PC-9 (cell line): Measurements from ENCODE around the gene BCR. TPM values are rescaled to one million over a fixed set of nuclear protein-coding genes. Genes with fewer than 3 reads are reported as not detected.

Experiments
- BruUV-seq: library from RNA; stranded (reverse); fragments of 400-500 nt; replicated peaks from 2 replicates; lab custom pipeline; 2021; lab: Mats Ljungman, UMichigan
- CTCF ChIA-PET: fragments of 300-600 bp; sonication (Branson Sonifier 250); formaldehyde crosslinking; loops from one replicate; lab custom pipeline; 2022; ENCODE audit warnings: antibody characterized with exemption; lab: Charles Lee
- POLR2A ChIA-PET: fragments of 300-600 bp; sonication (Branson Sonifier 250); formaldehyde crosslinking; loops from one replicate; lab custom pipeline; 2022; ENCODE audit warnings: antibody characterized with exemption; ENCODE audit not compliant: unreplicated experiment; lab: Charles Lee
- DNase-seq, 2 experiments: peaks; one replicate each; pipeline versions ENCODE4 v3.0.0 to v3.0.0-alpha.2; 2015 to 2022; ENCODE audit warnings: mixed read lengths in 1 of 2
- H2AFZ ChIP-seq: fragments of 200-600 bp; sonication (generic); 2 replicates; pipeline ENCODE4 v1.8.1; 2017; ENCODE audit warnings: antibody characterized with exemption
- H3F3A ChIP-seq: fragments of 200-600 bp; sonication (generic); 2 replicates; pipeline ENCODE4 v1.8.1; 2017; ENCODE audit warnings: antibody characterized with exemption, mild to moderate bottlenecking, low read depth; ENCODE audit not compliant: insufficient read depth
- H3K27ac ChIP-seq: fragments of 200-600 bp; sonication (generic); 2 replicates; pipeline ENCODE4 v1.6.1; 2016; ENCODE audit warnings: mixed run types
- H3K27me3 ChIP-seq: fragments of 200-600 bp; sonication (generic); 2 replicates; pipeline ENCODE4 v1.6.1; 2016; ENCODE audit warnings: low read depth, mixed run types; ENCODE audit not compliant: insufficient read depth
- H3K36me3 ChIP-seq: fragments of 200-600 bp; sonication (generic); 2 replicates; pipeline ENCODE4 v1.6.1; 2016; ENCODE audit warnings: low read depth, mixed run types
- H3K4me1 ChIP-seq: fragments of 200-600 bp; sonication (generic); replicated peaks from 2 replicates; pipeline ENCODE4 v1.6.1; 2016; ENCODE audit warnings: mixed run types; ENCODE audit not compliant: insufficient read depth
- H3K4me2 ChIP-seq: fragments of 200-600 bp; sonication (generic); 2 replicates; pipeline ENCODE4 v1.6.1; 2017; ENCODE audit warnings: mixed run types
- H3K4me3 ChIP-seq: fragments of 200-600 bp; sonication (generic); 2 replicates; pipeline ENCODE4 v1.6.1; 2016; ENCODE audit warnings: mixed run types
- H3K79me2 ChIP-seq: fragments of 200-600 bp; sonication (generic); 2 replicates; pipeline ENCODE4 v1.6.1; 2017; ENCODE audit warnings: low read depth, mixed run types
- H3K9me2 ChIP-seq: fragments of 200-600 bp; sonication (generic); 2 replicates; pipeline ENCODE4 v1.8.1; 2017; ENCODE audit warnings: mild to moderate bottlenecking; ENCODE audit not compliant: insufficient read depth
- H3K9me3 ChIP-seq: fragments of 200-600 bp; sonication (generic); 2 replicates; pipeline ENCODE4 v1.8.1; 2016; ENCODE audit warnings: low read depth; ENCODE audit not compliant: insufficient read depth
- H4K20me1 ChIP-seq: fragments of 200-600 bp; sonication (generic); 2 replicates; pipeline ENCODE4 v1.8.1; 2017; ENCODE audit not compliant: insufficient read depth
- EZH2 ChIP-seq: fragments of 200-600 bp; sonication (generic); IDR thresholded peaks from 2 replicates; pipeline ENCODE4 v1.8.0; 2017; ENCODE audit warnings: antibody characterized with exemption, low read depth
- intact Hi-C: fragments of 100-400 bp; cut with micrococcal nuclease; formaldehyde crosslinking; loops from one replicate; pipeline ENCODE4 v1.10.0; 2022; ENCODE audit not compliant: unreplicated experiment
- total RNA-seq: library from RNA; stranded (reverse); gene quantifications from 2 replicates; pipeline ENCODE4 v1.2.3, GENCODE V29; 2021
- TF ChIP-seq, protein P1 (sequence below): fragments of 200-600 bp; sonication (generic); conservative IDR thresholded peaks from 2 replicates; pipeline ENCODE4 v1.6.1; 2017; ENCODE audit warnings: mixed run types, antibody characterized with exemption, mild to moderate bottlenecking, moderate library complexity

The BCR gene
- total RNA-seq, 1 experiment from 2014 or later, result 47.8 TPM

DNA sequence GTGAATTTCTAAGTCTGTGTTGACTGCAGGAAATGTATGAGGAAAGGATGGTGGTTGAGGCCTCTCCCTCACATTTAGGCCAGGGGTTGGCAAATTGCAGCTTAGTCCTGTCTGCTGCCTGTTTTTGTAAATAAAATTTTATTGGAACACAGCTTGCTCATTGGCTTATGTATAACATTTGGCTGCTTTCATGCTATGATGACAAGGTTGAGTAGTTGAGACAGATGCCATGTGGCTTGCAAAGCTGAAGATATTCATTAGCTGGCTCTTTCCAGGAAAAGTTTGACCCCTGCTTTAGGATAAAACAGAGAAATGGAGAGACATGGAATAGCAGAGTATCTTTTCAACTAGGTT, 46.2 kb downstream of the BCR start:
- H3K79me2 ChIP-seq, result peaks cover 87% of the 10 kb centered on the region
- peak overlapping the region; percentile 39; the same call in 1 of the 2 replicates for H3K4me3 ChIP-seq
- H3F3A ChIP-seq, result peaks cover 35% of the 10 kb centered on the region
- H3K9me3 ChIP-seq, result peaks cover 8% of the 10 kb centered on the region; the same call in 1 of the 2 replicates
- H3K9me2 ChIP-seq, result no peaks in the 10 kb centered on the region
- TF ChIP-seq EZH2, result no peak
- TF ChIP-seq, protein P1, sequence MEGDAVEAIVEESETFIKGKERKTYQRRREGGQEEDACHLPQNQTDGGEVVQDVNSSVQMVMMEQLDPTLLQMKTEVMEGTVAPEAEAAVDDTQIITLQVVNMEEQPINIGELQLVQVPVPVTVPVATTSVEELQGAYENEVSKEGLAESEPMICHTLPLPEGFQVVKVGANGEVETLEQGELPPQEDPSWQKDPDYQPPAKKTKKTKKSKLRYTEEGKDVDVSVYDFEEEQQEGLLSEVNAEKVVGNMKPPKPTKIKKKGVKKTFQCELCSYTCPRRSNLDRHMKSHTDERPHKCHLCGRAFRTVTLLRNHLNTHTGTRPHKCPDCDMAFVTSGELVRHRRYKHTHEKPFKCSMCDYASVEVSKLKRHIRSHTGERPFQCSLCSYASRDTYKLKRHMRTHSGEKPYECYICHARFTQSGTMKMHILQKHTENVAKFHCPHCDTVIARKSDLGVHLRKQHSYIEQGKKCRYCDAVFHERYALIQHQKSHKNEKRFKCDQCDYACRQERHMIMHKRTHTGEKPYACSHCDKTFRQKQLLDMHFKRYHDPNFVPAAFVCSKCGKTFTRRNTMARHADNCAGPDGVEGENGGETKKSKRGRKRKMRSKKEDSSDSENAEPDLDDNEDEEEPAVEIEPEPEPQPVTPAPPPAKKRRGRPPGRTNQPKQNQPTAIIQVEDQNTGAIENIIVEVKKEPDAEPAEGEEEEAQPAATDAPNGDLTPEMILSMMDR, result no peak
- H4K20me1 ChIP-seq, result no peaks in the 10 kb centered on the region
- no peak for DNase-seq
- intact Hi-C loops, result no loop called here
- peak overlapping the region; percentile 86 for H3K27ac ChIP-seq
- TSS peak; percentile 39 for BruUV-seq
- ChIA-PET CTCF (interaction anchor here (1.7 kb wide), 1 partner anchor 55 kb away, joined by 5 read pairs; no protein-coding TSS in a partner anchor), POLR2A (no interaction called here)
- no peaks in the 10 kb centered on the region for H3K36me3 ChIP-seq
- H3K4me1 ChIP-seq, result peaks cover 55% of the 10 kb centered on the region
- H2AFZ ChIP-seq, result no peak overlapping the region
- no peaks in the 10 kb centered on the region for H3K27me3 ChIP-seq
- peak overlapping the region; percentile 74 for H3K4me2 ChIP-seq

DNA sequence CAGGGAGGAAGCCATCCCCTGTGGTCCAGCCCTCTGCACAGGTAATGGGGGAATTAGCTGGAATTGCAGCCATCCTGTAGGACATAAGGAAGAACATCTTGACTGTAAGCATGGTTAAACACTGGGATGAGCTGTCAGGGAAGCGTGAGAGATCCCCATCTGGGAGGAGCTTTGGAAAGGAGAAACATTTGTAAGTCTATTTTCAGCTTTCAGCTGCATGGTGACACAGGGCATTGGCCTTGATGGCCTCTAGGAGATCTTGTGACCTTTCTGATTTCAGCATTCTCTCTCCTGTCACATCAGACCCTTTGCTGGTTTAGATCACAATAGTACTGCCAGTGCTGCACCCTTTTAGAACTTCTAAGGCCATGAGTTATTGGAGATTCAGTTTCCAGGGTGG, 47.1 kb downstream of the BCR start:
- peaks cover 8% of the 10 kb centered on the region; the same call in 1 of the 2 replicates for H3K9me3 ChIP-seq
- no peaks in the 10 kb centered on the region for H4K20me1 ChIP-seq
- ChIA-PET POLR2A (no interaction called here), CTCF (no interaction called here)
- peak overlapping the region; percentile 86 for H3K27ac ChIP-seq
- no peaks in the 10 kb centered on the region for H3K36me3 ChIP-seq
- DNase-seq, result no peak
- H3K4me1 ChIP-seq, result peaks cover 55% of the 10 kb centered on the region
- H2AFZ ChIP-seq, result no peak overlapping the region
- intact Hi-C loops, result no loop called here
- no peaks in the 10 kb centered on the region for H3K9me2 ChIP-seq
- H3K4me3 ChIP-seq, result no peak overlapping the region
- H3K27me3 ChIP-seq, result no peaks in the 10 kb centered on the region
- peaks cover 35% of the 10 kb centered on the region for H3F3A ChIP-seq
- TF ChIP-seq, protein P1, result no peak
- TF ChIP-seq EZH2, result no peak
- BruUV-seq, result no TSS peak
- peak overlapping the region; percentile 74 for H3K4me2 ChIP-seq
- peaks cover 87% of the 10 kb centered on the region for H3K79me2 ChIP-seq

DNA sequence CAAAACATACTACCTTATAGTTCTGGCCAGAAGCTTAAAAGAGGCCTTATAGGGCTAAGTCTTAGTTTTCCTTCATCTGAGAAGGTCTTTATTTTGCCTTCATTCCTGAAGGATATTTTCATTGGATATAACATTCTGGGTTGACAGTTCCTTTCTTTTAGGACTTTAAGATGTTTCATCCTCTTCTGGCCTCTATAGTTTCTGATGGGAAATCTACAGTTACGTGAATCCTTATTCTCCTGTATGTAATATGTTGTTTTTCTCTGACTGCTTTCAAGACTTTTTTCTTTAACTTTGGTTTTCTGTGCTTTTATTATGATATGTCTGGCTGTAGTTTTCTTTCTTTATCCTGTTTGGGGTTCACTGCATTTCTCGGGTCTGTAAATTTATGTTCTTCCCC, 48.2 kb downstream of the BCR start:
- H4K20me1 ChIP-seq, result no peaks in the 10 kb centered on the region
- CTCF ChIA-PET, result no interaction called here
- TF ChIP-seq, protein P1, result no peak
- TF ChIP-seq EZH2, result no peak

More for the DNA sequence above, 48.2 kb downstream of the BCR start:
- Histone ChIP-seq H3F3A (peaks cover 35% of the 10 kb centered on the region), H3K4me1 (peaks cover 45% of the 10 kb centered on the region), H3K79me2 (peaks cover 87% of the 10 kb centered on the region), H3K4me3 (no peak overlapping the region), H3K27me3 (no peaks in the 10 kb centered on the region), H3K9me3 (peaks cover 8% of the 10 kb centered on the region; the same call in 1 of the 2 replicates), H3K9me2 (no peaks in the 10 kb centered on the region), H2AFZ (no peak overlapping the region), H3K27ac (no peak overlapping the region), H3K36me3 (no peaks in the 10 kb centered on the region), H3K4me2 (no peak overlapping the region)
- no peak for DNase-seq
- no TSS peak for BruUV-seq
- POLR2A ChIA-PET, result no interaction called here
- intact Hi-C loops, result no loop called here
